Upper lobe of left lung (tissue), 4 donors: ENCODE measurements around the gene TUFT1.
A peak's percentile ranks its signal among the peaks of the same experiment; 100 is the strongest.

Experiments
- POLR2A ChIP-seq, 4 donors: fragments of 450-650 bp; IDR thresholded peaks; one replicate each; pipeline ENCODE4 v1.5.1; 2016 to 2017; ENCODE audit warnings: antibody characterized with exemption in 4 of 4, mild to moderate bottlenecking in 2 of 4
- TF ChIP-seq, protein P1 (sequence below), 6 experiments: fragments of 450-650 bp in 4 of 6; fragments of 200-600 bp in 2 of 6; sonication (generic) in 2 of 6; IDR thresholded peaks; one replicate each; pipeline ENCODE4 v1.5.1; 2016 to 2019; ENCODE audit warnings: antibody characterized with exemption in 6 of 6

DNA sequence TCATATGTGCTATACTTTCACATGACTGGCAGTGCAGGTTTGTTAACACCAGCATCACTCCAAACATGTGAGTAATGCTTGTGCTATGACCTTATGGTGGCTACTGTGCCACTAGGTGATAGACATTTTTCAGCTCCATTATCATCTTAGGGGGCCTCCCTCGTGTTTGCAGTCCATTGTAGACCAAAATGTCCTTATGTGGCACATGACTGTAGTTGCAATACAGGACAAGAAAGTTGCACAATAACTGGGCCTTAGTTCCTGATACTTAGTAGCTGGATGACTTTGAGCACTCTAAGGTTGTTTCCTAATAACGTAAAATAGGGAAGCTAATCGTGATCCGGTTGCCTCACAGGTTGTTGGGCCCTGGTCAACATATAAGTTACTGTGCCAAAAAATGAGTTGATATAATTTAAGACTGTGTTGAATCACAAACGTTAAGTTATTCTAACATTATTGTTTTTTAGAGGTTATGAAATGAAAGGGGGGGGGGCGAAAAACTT is 71.2 kb downstream of the TUFT1 start:
- TF ChIP-seq, protein P1, sequence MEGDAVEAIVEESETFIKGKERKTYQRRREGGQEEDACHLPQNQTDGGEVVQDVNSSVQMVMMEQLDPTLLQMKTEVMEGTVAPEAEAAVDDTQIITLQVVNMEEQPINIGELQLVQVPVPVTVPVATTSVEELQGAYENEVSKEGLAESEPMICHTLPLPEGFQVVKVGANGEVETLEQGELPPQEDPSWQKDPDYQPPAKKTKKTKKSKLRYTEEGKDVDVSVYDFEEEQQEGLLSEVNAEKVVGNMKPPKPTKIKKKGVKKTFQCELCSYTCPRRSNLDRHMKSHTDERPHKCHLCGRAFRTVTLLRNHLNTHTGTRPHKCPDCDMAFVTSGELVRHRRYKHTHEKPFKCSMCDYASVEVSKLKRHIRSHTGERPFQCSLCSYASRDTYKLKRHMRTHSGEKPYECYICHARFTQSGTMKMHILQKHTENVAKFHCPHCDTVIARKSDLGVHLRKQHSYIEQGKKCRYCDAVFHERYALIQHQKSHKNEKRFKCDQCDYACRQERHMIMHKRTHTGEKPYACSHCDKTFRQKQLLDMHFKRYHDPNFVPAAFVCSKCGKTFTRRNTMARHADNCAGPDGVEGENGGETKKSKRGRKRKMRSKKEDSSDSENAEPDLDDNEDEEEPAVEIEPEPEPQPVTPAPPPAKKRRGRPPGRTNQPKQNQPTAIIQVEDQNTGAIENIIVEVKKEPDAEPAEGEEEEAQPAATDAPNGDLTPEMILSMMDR (IDR thresholded peaks at IDR 0.05), result peak in 2 of 6 experiments; percentile 22 to 26
- TF ChIP-seq POLR2A (IDR thresholded peaks at IDR 0.05), result peak in 1 of 4 donors; percentile 17
